Endothelial cell of umbilical vein (primary cell): Measurements from ENCODE around the gene KLK13. TPM values are rescaled to one million over a fixed set of nuclear protein-coding genes. Genes with fewer than 3 reads are reported as not detected.

Experiments
- BruUV-seq: library from RNA; stranded (reverse); fragments of 400-500 nt; replicated peaks from 2 replicates; lab custom pipeline; 2021; lab: Mats Ljungman, UMichigan
- CTCF ChIA-PET: fragments of 300-600, 350-600 bp; sonication (Branson Sonifier 250); formaldehyde crosslinking; loops from one replicate; lab custom pipeline; 2021; ENCODE audit warnings: antibody characterized with exemption, inconsistent platforms; lab: Charles Lee
- POLR2A ChIA-PET: fragments of 300-600, 350-600 bp; sonication (Branson Sonifier 250); formaldehyde crosslinking; loops from one replicate; lab custom pipeline; 2021; ENCODE audit warnings: antibody characterized with exemption, inconsistent platforms; lab: Charles Lee
- DNase-seq: peaks from one replicate; pipeline ENCODE4 v3.0.0-alpha.2; 2011; ENCODE audit warnings: low read depth, low spot score
- FAIRE-seq: peaks from 2 replicates; lab custom pipeline; 2011; peaks lifted over from hg19 to GRCh38; lab: Jason Lieb, UNC
- H2AFZ ChIP-seq: 2 replicates; pipeline ENCODE4 v1.6.0; 2012; ENCODE audit warnings: low read depth, low read length, control low read depth, inconsistent platforms
- H3K27ac ChIP-seq: 2 replicates; pipeline ENCODE4 v1.5.1; 2011; ENCODE audit warnings: low read depth, mild to moderate bottlenecking, control low read depth, low read length, moderate library complexity; ENCODE audit not compliant: insufficient read depth
- H3K27me3 ChIP-seq, 2 experiments: 2 replicates each; pipeline versions ENCODE4 v1.6.0 to v1.6.1; 2011; ENCODE audit warnings: low read length in 2 of 2, mixed read lengths in 1 of 2; ENCODE audit not compliant: control insufficient read depth in 2 of 2, insufficient read depth in 2 of 2
- H3K36me3 ChIP-seq, 2 experiments: 2 replicates in 1 of 2; 3 replicates in 1 of 2; pipeline ENCODE4 v1.5.1; 2011; ENCODE audit warnings: low read length in 2 of 2, mild to moderate bottlenecking in 1 of 2, moderate library complexity in 1 of 2; ENCODE audit not compliant: control insufficient read depth in 2 of 2, insufficient read depth in 2 of 2; ENCODE audit errors: extremely low read depth in 1 of 2
- H3K4me1 ChIP-seq: 3 replicates; pipeline ENCODE4 v1.5.1; 2011; ENCODE audit warnings: mild to moderate bottlenecking, low read length; ENCODE audit not compliant: control insufficient read depth, insufficient read depth; ENCODE audit errors: extremely low read depth
- H3K4me2 ChIP-seq: 2 replicates; pipeline ENCODE4 v1.6.1; 2011; ENCODE audit warnings: low read length, control low read depth, mixed read lengths; ENCODE audit not compliant: insufficient read depth
- H3K4me3 ChIP-seq, 3 experiments: fragments of 200-600 bp in 1 of 3; sonication (generic), shearing (Covaris generic) in 1 of 3; replicated peaks in 1 of 3; 2 replicates each; pipeline ENCODE4 v1.5.1; 2011 to 2016; ENCODE audit warnings: control low read depth in 3 of 3, low read length in 3 of 3, mild to moderate bottlenecking in 2 of 3, inconsistent platforms in 1 of 3, low read depth in 1 of 3, moderate library complexity in 1 of 3; ENCODE audit not compliant: insufficient read depth in 1 of 3
- H3K79me2 ChIP-seq: 2 replicates; pipeline ENCODE4 v1.6.0; 2012; ENCODE audit warnings: low read length, inconsistent platforms; ENCODE audit not compliant: control insufficient read depth, insufficient read depth
- H3K9ac ChIP-seq: replicated peaks from 2 replicates; pipeline ENCODE3; 2011; ENCODE audit warnings: low read length, control low read depth; ENCODE audit not compliant: insufficient read depth; ENCODE audit errors: extremely low read depth
- H3K9me1 ChIP-seq: replicated peaks from 3 replicates; pipeline ENCODE4 v1.6.0; 2011; ENCODE audit warnings: mild to moderate bottlenecking, low read length; ENCODE audit not compliant: control insufficient read depth, insufficient read depth; ENCODE audit errors: extremely low read depth
- H3K9me3 ChIP-seq: replicated peaks from 2 replicates; pipeline ENCODE4 v1.5.1; 2012; ENCODE audit warnings: low read length, inconsistent platforms; ENCODE audit not compliant: control insufficient read depth, insufficient read depth
- H4K20me1 ChIP-seq: replicated peaks from 2 replicates; pipeline ENCODE3; 2011; ENCODE audit warnings: mild to moderate bottlenecking, low read length; ENCODE audit not compliant: control insufficient read depth, insufficient read depth; ENCODE audit errors: extremely low read depth
- CTCF ChIP-seq, 2 donors: IDR thresholded peaks; 1 replicate in 1 of 2; 2 replicates in 1 of 2; pipeline ENCODE4 v1.5.1; 2011; ENCODE audit warnings: low read length in 2 of 2, mild to moderate bottlenecking in 2 of 2, moderate library complexity in 2 of 2, control low read depth in 1 of 2, inconsistent platforms in 1 of 2, low read depth in 1 of 2; ENCODE audit not compliant: insufficient read depth in 1 of 2; ENCODE audit errors: extremely low read depth in 1 of 2
- EZH2 ChIP-seq: IDR thresholded peaks from 2 replicates; pipeline ENCODE4 v1.6.1; 2012; ENCODE audit warnings: borderline replicate concordance, low read depth, mild to moderate bottlenecking, moderate library complexity, low read length, inconsistent platforms; ENCODE audit not compliant: severe bottlenecking
- FOS ChIP-seq: IDR thresholded peaks from 2 replicates; pipeline ENCODE4 v1.6.1; 2011; ENCODE audit warnings: mild to moderate bottlenecking, low read length, moderate library complexity, borderline replicate concordance; ENCODE audit not compliant: insufficient read depth
- GATA2 ChIP-seq: IDR thresholded peaks from 2 replicates; pipeline ENCODE4 v1.7.0; 2011; ENCODE audit warnings: low read depth, mild to moderate bottlenecking, moderate library complexity, mixed read lengths, low read length; ENCODE audit not compliant: insufficient read length, insufficient read depth
- JUN ChIP-seq: IDR thresholded peaks from 2 replicates; pipeline ENCODE4 v1.6.1; 2011; ENCODE audit warnings: borderline replicate concordance, low read depth; ENCODE audit not compliant: insufficient read length, insufficient read depth
- MAX ChIP-seq: IDR thresholded peaks from 2 replicates; pipeline ENCODE4 v1.6.1; 2011; ENCODE audit not compliant: insufficient read depth, insufficient read length
- MYC ChIP-seq: IDR thresholded peaks from one replicate; pipeline ENCODE4 v1.6.1; 2011; ENCODE audit warnings: mild to moderate bottlenecking, low read depth, low read length
- POLR2A ChIP-seq: IDR thresholded peaks from 2 replicates; pipeline ENCODE4 v1.6.1; 2012; ENCODE audit warnings: low read depth, mild to moderate bottlenecking, control low read depth, low read length
- POLR2AphosphoS5 ChIP-seq: IDR thresholded peaks from 2 replicates; pipeline ENCODE4 v1.6.1; 2012; ENCODE audit warnings: low read depth, mild to moderate bottlenecking, control low read depth, low read length, moderate library complexity; ENCODE audit not compliant: insufficient read depth
- dilution Hi-C: fragments of 300-500 bp; cut with MboI; formaldehyde crosslinking; loops from one replicate; pipeline ENCODE4 v1.15.0; 2019; ENCODE audit warnings: low sequenced_read_pairs; ENCODE audit not compliant: extremely low pct_ligation_motif_present
- intact Hi-C: fragments of 100-400 bp; cut with micrococcal nuclease; formaldehyde crosslinking; loops from one replicate; pipeline ENCODE4 v1.10.0; 2022
- polyA plus RNA-seq, 4 experiments: library from polyadenylated mRNA; depleted of rRNA in 3 of 4; stranded (reverse) in 3 of 4; unstranded in 1 of 4; fragments of >200 nt; gene quantifications; 2 replicates each; pipeline versions ENCODE4 v1.2.1 to v1.2.3, GENCODE V29; 2011 to 2012; ENCODE audit warnings: missing spikeins in 1 of 4
- total RNA-seq: library from RNA; stranded (reverse); gene quantifications from 2 replicates; pipeline ENCODE4 v1.2.3, GENCODE V29; 2021

KLK13 gene
- total and polyA plus RNA-seq, 2 donors (not counting 3 experiments of a cell fraction or from before 2014, with no cell fraction given), result not detected

GRCh38 chr19:51063664-51064063 lies 1.2 kb downstream of the KLK13 start:
- H3K27ac ChIP-seq, result no peak overlapping the region
- H3K27me3 ChIP-seq, result no peaks in the 10 kb centered on the region
- DNase-seq (no peak), FAIRE-seq (no peak)
- BruUV-seq, result no TSS peak
- no peaks in the 10 kb centered on the region for H4K20me1 ChIP-seq
- H3K4me2 ChIP-seq, result no peak overlapping the region
- H3K4me1 ChIP-seq, result no peaks in the 10 kb centered on the region
- H3K4me3 ChIP-seq, result no peak overlapping the region
- no peaks in the 10 kb centered on the region for H3K36me3 ChIP-seq
- H3K9ac ChIP-seq, result no peak overlapping the region
- H3K79me2 ChIP-seq, result no peaks in the 10 kb centered on the region
- H2AFZ ChIP-seq, result no peak overlapping the region
- dilution Hi-C loops, result no loop called here
- no peaks in the 10 kb centered on the region for H3K9me1 ChIP-seq
- POLR2A ChIA-PET, result no interaction called here
- CTCF ChIA-PET, result no interaction called here
- no peak for TF ChIP-seq JUN
- TF ChIP-seq POLR2A, result no peak
- TF ChIP-seq MYC, result no peak
- no peak for TF ChIP-seq EZH2
- no peak for TF ChIP-seq POLR2AphosphoS5
- no peak for TF ChIP-seq MAX
- no peak for TF ChIP-seq CTCF (IDR thresholded peaks at IDR 0.05; ENCODE audit: extremely low read depth in 1 of 2, insufficient read depth in 1 of 2, low read depth in 1 of 2, low read length in 2 of 2)
- no peak for TF ChIP-seq FOS
- no peak for TF ChIP-seq GATA2
- intact Hi-C loops, result no loop called here
- H3K9me3 ChIP-seq, result no peaks in the 10 kb centered on the region
